Body of pancreas (tissue), 4 donors: ENCODE measurements around the gene TSPO2.

ENCODE experiments used
- POLR2A ChIP-seq, 3 donors: fragments of 450-650 bp; IDR thresholded peaks; one replicate each; pipeline ENCODE4 v1.6.1; 2016; ENCODE audit warnings: antibody characterized with exemption in 3 of 3, mild to moderate bottlenecking in 2 of 3
- TF ChIP-seq, protein P1 (sequence below), 7 experiments: fragments of 450-650 bp in 4 of 7; fragments of 200-600 bp in 3 of 7; sonication (generic) in 3 of 7; IDR thresholded peaks; one replicate each; pipeline ENCODE4 v1.5.1; 2016 to 2019; ENCODE audit warnings: antibody characterized with exemption in 7 of 7

DNA sequence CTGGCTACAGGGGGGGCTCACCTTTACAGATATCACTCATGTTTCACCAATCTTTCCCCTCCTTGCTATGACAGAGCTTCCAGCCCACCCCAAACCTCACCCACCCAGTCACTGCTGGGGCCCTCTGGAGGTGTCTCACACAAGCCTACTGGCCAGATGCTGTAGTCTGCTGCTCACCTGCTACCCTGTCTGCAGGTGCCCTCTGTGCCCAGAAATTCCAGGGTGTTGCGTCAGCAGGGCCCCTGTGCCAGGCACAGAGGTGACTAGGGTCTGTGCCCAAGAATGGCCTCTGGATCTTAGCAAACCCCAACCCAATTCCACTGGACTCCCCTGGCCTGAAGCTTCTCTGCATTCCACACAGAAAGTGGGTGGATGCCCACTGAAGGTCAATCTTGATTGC is 24.6 kb upstream of the TSPO2 start:
- TF ChIP-seq, protein P1, sequence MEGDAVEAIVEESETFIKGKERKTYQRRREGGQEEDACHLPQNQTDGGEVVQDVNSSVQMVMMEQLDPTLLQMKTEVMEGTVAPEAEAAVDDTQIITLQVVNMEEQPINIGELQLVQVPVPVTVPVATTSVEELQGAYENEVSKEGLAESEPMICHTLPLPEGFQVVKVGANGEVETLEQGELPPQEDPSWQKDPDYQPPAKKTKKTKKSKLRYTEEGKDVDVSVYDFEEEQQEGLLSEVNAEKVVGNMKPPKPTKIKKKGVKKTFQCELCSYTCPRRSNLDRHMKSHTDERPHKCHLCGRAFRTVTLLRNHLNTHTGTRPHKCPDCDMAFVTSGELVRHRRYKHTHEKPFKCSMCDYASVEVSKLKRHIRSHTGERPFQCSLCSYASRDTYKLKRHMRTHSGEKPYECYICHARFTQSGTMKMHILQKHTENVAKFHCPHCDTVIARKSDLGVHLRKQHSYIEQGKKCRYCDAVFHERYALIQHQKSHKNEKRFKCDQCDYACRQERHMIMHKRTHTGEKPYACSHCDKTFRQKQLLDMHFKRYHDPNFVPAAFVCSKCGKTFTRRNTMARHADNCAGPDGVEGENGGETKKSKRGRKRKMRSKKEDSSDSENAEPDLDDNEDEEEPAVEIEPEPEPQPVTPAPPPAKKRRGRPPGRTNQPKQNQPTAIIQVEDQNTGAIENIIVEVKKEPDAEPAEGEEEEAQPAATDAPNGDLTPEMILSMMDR (IDR thresholded peaks at IDR 0.05), result no peak
- no peak for TF ChIP-seq POLR2A (IDR thresholded peaks at IDR 0.05)
